SK-N-SH (cell line): ENCODE results near the gene MARS1.

Experiments used
- EP300 ChIP-seq, 2 experiments: IDR thresholded peaks; 2 replicates each; pipeline versions ENCODE4 v1.4.0 to v1.6.1; 2012; ENCODE audit warnings: borderline replicate concordance in 1 of 2, low read depth in 1 of 2, low read length in 1 of 2
- EZH2phosphoT487 ChIP-seq: fragments of 200-600 bp; sonication (generic); IDR thresholded peaks from 2 replicates; pipeline ENCODE4 v1.6.1; 2017; ENCODE audit warnings: low read depth, mixed run types, mild to moderate bottlenecking, antibody characterized with exemption, moderate library complexity, borderline replicate concordance
- TAF1 ChIP-seq: IDR thresholded peaks from 2 replicates; pipeline ENCODE4 v1.6.1; 2012; ENCODE audit warnings: low read depth, mild to moderate bottlenecking, low read length, moderate library complexity, borderline replicate concordance
- YY1 ChIP-seq: IDR thresholded peaks from 2 replicates; pipeline ENCODE4 v1.4.0; 2012; ENCODE audit warnings: low read depth, mild to moderate bottlenecking
- TF ChIP-seq, protein P1 (sequence below): fragments of 200-600 bp; sonication (generic); IDR thresholded peaks from 2 replicates; pipeline ENCODE4 v1.6.1; 2017; ENCODE audit warnings: antibody characterized with exemption, mild to moderate bottlenecking, moderate library complexity

DNA sequence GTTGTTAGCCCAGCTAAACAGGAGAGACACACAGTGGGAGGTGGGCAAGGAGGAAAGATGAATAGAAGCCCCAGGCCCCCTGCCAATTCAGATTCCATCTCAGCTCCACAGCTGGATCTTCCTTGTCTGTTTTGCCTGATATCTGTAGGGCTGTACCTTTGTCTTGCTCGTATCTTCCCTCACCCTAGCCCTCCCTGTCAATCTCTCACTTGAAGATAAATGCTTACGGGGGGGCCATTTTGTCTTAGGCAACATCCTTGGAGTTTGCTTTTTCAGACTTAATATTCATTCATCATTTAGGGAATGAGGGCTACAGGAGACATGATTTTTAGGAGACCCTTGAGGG, 64.4 kb downstream of the MARS1 start:
- no peak for TF ChIP-seq EZH2phosphoT487
- TF ChIP-seq, protein P1, sequence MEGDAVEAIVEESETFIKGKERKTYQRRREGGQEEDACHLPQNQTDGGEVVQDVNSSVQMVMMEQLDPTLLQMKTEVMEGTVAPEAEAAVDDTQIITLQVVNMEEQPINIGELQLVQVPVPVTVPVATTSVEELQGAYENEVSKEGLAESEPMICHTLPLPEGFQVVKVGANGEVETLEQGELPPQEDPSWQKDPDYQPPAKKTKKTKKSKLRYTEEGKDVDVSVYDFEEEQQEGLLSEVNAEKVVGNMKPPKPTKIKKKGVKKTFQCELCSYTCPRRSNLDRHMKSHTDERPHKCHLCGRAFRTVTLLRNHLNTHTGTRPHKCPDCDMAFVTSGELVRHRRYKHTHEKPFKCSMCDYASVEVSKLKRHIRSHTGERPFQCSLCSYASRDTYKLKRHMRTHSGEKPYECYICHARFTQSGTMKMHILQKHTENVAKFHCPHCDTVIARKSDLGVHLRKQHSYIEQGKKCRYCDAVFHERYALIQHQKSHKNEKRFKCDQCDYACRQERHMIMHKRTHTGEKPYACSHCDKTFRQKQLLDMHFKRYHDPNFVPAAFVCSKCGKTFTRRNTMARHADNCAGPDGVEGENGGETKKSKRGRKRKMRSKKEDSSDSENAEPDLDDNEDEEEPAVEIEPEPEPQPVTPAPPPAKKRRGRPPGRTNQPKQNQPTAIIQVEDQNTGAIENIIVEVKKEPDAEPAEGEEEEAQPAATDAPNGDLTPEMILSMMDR = no peak
- no peak for TF ChIP-seq EP300 (IDR thresholded peaks at IDR 0.05; ENCODE audit: borderline replicate concordance in 1 of 2, low read depth in 1 of 2, low read length in 1 of 2)
- TF ChIP-seq YY1 = no peak
- TF ChIP-seq TAF1 = no peak
